Astrocyte (in vitro differentiated cells and primary cell): ENCODE measurements around the gene SNX24. TPM values are rescaled to one million over a fixed set of nuclear protein-coding genes. Genes with fewer than 3 reads are reported as not detected.

ENCODE experiments used
- DNase-seq: peaks from one replicate; pipeline ENCODE4 v3.0.0-alpha.2; 2010; ENCODE audit warnings: low read depth
- FAIRE-seq: peaks from 2 replicates; lab custom pipeline; 2011; peaks lifted over from hg19 to GRCh38; lab: Jason Lieb, UNC
- H2AFZ ChIP-seq: 2 replicates; pipeline ENCODE4 v1.6.0; 2012; ENCODE audit warnings: low read depth, low read length, inconsistent platforms
- H3K27ac ChIP-seq: 2 replicates; pipeline ENCODE4 v1.5.1; 2011; ENCODE audit warnings: low read depth, low read length, inconsistent platforms
- H3K27me3 ChIP-seq: 2 replicates; pipeline ENCODE4 v1.6.0; 2011; ENCODE audit warnings: low read length, inconsistent platforms; ENCODE audit not compliant: insufficient read depth
- H3K36me3 ChIP-seq: 2 replicates; pipeline ENCODE4 v1.5.1; 2011; ENCODE audit warnings: low read length, inconsistent platforms; ENCODE audit not compliant: insufficient read depth
- H3K4me1 ChIP-seq: 2 replicates; pipeline ENCODE4 v1.5.1; 2011; ENCODE audit warnings: low read length, inconsistent platforms; ENCODE audit not compliant: insufficient read depth
- H3K4me2 ChIP-seq: 2 replicates; pipeline ENCODE4 v1.6.0; 2012; ENCODE audit warnings: low read length, inconsistent platforms
- H3K4me3 ChIP-seq: 2 replicates; pipeline ENCODE4 v1.5.1; 2011; ENCODE audit warnings: low read depth, mild to moderate bottlenecking, low read length, inconsistent platforms; ENCODE audit not compliant: insufficient read depth
- H3K79me2 ChIP-seq: 2 replicates; pipeline ENCODE4 v1.6.0; 2012; ENCODE audit warnings: mild to moderate bottlenecking, low read length, inconsistent platforms; ENCODE audit not compliant: insufficient read depth
- H3K9ac ChIP-seq: 2 replicates; pipeline ENCODE4 v1.6.0; 2012; ENCODE audit warnings: mild to moderate bottlenecking, low read length, inconsistent platforms
- H3K9me3 ChIP-seq: 2 replicates; pipeline ENCODE4 v1.5.1; 2012; ENCODE audit warnings: low read depth, mild to moderate bottlenecking, low read length, inconsistent platforms; ENCODE audit not compliant: insufficient read depth
- H4K20me1 ChIP-seq: 2 replicates; pipeline ENCODE4 v1.6.0; 2012; ENCODE audit warnings: low read length, inconsistent platforms; ENCODE audit not compliant: insufficient read depth
- H3K27ac Mint-ChIP-seq: one replicate; pipeline ENCODE4 v1.8.0; 2021; ENCODE audit warnings: mild to moderate bottlenecking, mixed read lengths; ENCODE audit not compliant: unreplicated experiment
- H3K27me3 Mint-ChIP-seq: one replicate; pipeline ENCODE4 v1.8.0; 2021; ENCODE audit warnings: low read depth, mixed read lengths; ENCODE audit not compliant: unreplicated experiment
- H3K36me3 Mint-ChIP-seq: one replicate; pipeline ENCODE4 v1.8.0; 2021; ENCODE audit warnings: low read depth, mixed read lengths; ENCODE audit not compliant: unreplicated experiment
- H3K4me1 Mint-ChIP-seq: one replicate; pipeline ENCODE4 v1.8.0; 2021; ENCODE audit warnings: low read depth, mixed read lengths; ENCODE audit not compliant: unreplicated experiment
- H3K4me3 Mint-ChIP-seq: one replicate; pipeline ENCODE4 v1.8.0; 2021; ENCODE audit warnings: mild to moderate bottlenecking, moderate library complexity, mixed read lengths; ENCODE audit not compliant: unreplicated experiment
- H3K9me3 Mint-ChIP-seq: one replicate; pipeline ENCODE4 v1.8.0; 2021; ENCODE audit warnings: mild to moderate bottlenecking, mixed read lengths; ENCODE audit not compliant: unreplicated experiment
- EZH2 ChIP-seq: IDR thresholded peaks from 2 replicates; pipeline ENCODE4 v1.6.1; 2012; ENCODE audit warnings: mild to moderate bottlenecking, low read length, inconsistent platforms; ENCODE audit not compliant: insufficient read depth
- total RNA-seq: library from RNA; stranded (reverse); gene quantifications from 2 replicates; pipeline ENCODE4 v1.2.1, GENCODE V29; 2021
- TF ChIP-seq, protein P1 (sequence below): IDR thresholded peaks from 2 replicates; pipeline ENCODE4 v1.5.1; 2011; ENCODE audit warnings: low read depth, mild to moderate bottlenecking, inconsistent platforms, low read length, moderate library complexity; ENCODE audit not compliant: insufficient read depth

Gene SNX24
- total RNA-seq, 1 donor from 2014 or later, result 44.6 TPM

DNA sequence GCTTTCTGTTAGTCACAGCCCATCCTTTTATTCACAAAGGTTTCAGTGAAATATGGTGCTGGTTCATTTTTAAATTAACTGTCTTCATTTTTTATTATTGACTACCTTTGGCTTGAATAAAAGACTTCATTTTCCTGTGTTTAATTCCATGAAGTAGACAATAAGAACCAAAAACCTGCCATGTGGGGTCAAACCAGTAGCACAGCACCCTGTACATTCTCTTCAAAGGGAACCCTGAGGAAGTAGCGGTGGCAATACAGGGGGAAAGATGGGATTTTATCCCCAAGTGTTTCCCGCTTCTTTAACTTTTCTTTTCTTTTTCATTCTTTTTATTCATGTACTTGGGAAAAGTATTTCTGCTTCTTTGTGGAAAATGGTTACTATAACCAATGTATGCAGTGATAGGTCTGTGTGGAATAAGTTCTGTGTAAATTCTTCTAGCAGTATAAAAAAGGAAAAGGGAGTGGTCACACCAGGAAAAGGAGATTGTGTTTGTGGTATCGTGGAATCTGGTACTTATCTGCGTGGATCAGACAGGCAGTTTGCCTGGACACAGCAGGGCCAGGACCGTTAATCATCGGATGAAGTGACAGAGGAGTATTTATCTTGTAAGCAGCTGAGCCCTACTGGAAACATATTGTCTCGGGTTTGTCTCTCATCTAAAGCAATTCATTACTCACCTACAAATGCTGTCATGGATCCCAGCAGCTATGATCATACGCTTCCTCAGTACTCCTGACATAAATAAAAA, 96.9 kb downstream of the SNX24 start:
- H3K4me1 Mint-ChIP-seq, result peaks cover 12% of the 10 kb centered on the region
- FAIRE-seq, result no peak
- H3K27ac Mint-ChIP-seq, result peak overlapping the region; percentile 9

DNA sequence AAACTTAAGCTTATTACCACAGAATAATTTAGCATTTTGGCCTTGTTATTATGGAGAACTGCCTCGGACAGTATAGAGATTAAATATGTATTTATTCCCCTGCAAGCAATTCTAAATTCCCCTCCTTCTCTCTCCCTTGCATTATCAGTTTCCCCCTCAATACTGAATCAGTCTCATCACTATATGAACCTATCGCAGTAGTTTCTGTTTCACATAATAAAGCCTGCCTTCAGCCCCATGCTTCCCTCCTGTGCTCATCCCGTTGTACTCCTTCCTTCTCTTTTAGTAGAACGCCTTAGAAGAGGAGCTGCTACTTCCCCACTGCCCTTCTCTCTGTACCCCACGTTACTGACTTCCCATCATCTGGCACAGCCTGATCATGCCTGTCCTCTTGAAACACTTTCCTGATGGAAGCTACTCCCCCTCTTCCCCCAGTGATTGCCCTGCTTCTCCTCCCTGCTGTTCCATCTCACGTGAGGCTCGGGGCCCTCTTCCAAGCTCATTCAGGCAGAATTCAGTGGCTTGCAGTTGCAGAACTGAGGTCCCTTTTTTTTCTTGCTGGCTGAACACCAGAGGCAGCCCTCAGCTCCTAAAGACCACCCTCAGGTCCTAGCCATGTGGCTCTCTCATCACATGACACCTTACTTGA, 97.8 kb downstream of the SNX24 start:
- Mint-ChIP-seq H3K4me3 (no peak overlapping the region), H3K27me3 (no peaks in the 10 kb centered on the region), H3K27ac (no peak overlapping the region), H3K36me3 (peaks cover 6% of the 10 kb centered on the region), H3K4me1 (peaks cover 12% of the 10 kb centered on the region), H3K9me3 (no peaks in the 10 kb centered on the region)
- Histone ChIP-seq H3K4me1 (peaks cover 5% of the 10 kb centered on the region), H3K9me3 (no peaks in the 10 kb centered on the region), H3K9ac (no peak overlapping the region), H3K79me2 (no peaks in the 10 kb centered on the region), H2AFZ (no peak overlapping the region), H3K4me2 (no peak overlapping the region), H4K20me1 (peaks cover 9% of the 10 kb centered on the region), H3K4me3 (no peak overlapping the region), H3K27ac (no peak overlapping the region), H3K36me3 (no peaks in the 10 kb centered on the region), H3K27me3 (no peaks in the 10 kb centered on the region)
- DNase-seq, result no peak
- no peak for TF ChIP-seq EZH2
- TF ChIP-seq, protein P1, sequence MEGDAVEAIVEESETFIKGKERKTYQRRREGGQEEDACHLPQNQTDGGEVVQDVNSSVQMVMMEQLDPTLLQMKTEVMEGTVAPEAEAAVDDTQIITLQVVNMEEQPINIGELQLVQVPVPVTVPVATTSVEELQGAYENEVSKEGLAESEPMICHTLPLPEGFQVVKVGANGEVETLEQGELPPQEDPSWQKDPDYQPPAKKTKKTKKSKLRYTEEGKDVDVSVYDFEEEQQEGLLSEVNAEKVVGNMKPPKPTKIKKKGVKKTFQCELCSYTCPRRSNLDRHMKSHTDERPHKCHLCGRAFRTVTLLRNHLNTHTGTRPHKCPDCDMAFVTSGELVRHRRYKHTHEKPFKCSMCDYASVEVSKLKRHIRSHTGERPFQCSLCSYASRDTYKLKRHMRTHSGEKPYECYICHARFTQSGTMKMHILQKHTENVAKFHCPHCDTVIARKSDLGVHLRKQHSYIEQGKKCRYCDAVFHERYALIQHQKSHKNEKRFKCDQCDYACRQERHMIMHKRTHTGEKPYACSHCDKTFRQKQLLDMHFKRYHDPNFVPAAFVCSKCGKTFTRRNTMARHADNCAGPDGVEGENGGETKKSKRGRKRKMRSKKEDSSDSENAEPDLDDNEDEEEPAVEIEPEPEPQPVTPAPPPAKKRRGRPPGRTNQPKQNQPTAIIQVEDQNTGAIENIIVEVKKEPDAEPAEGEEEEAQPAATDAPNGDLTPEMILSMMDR, result no peak
- FAIRE-seq, result no peak

More for the DNA sequence above, 96.9 kb downstream of the SNX24 start:
- H2AFZ ChIP-seq, result no peak overlapping the region
- peaks cover 9% of the 10 kb centered on the region for H4K20me1 ChIP-seq
- H3K36me3 ChIP-seq, result no peaks in the 10 kb centered on the region
- Mint-ChIP-seq H3K4me3 (no peak overlapping the region), H3K9me3 (no peaks in the 10 kb centered on the region), H3K27me3 (no peaks in the 10 kb centered on the region), H3K36me3 (peaks cover 4% of the 10 kb centered on the region)
- no peaks in the 10 kb centered on the region for H3K9me3 ChIP-seq
- TF ChIP-seq EZH2, result no peak
- TF ChIP-seq, protein P1, result no peak
- H3K27me3 ChIP-seq, result no peaks in the 10 kb centered on the region
- H3K79me2 ChIP-seq, result no peaks in the 10 kb centered on the region
- no peak overlapping the region for H3K27ac ChIP-seq
- DNase-seq, result peak; percentile 69
- H3K9ac ChIP-seq, result no peak overlapping the region
- peaks cover 5% of the 10 kb centered on the region for H3K4me1 ChIP-seq
- no peak overlapping the region for H3K4me3 ChIP-seq
- H3K4me2 ChIP-seq, result peak overlapping the region; percentile 1
